Parathyroid adenoma (tissue), 2 donors: ENCODE measurements around the gene CDH4.

Source experiments
- H2AFZ ChIP-seq: fragments of 300-600 bp; sonication (generic); one replicate; pipeline ENCODE4 v1.7.0; 2017; ENCODE audit warnings: antibody characterized with exemption, mild to moderate bottlenecking
- H3K27ac ChIP-seq: fragments of 300-600 bp; sonication (generic); one replicate; pipeline ENCODE4 v1.7.0; 2017
- H3K27me3 ChIP-seq: fragments of 300-600 bp; sonication (generic); one replicate; pipeline ENCODE4 v1.7.0; 2017; ENCODE audit warnings: low read length; ENCODE audit not compliant: control insufficient read depth, insufficient read depth
- H3K36me3 ChIP-seq: fragments of 300-600 bp; sonication (generic); one replicate; pipeline ENCODE4 v1.7.0; 2017; ENCODE audit warnings: low read length; ENCODE audit not compliant: control insufficient read depth, insufficient read depth
- H3K4me1 ChIP-seq: fragments of 300-600 bp; sonication (generic); one replicate; pipeline ENCODE4 v1.7.0; 2017; ENCODE audit warnings: control low read depth
- H3K4me2 ChIP-seq: fragments of 300-600 bp; sonication (generic); one replicate; pipeline ENCODE4 v1.7.0; 2017; ENCODE audit warnings: low read length
- H3K4me3 ChIP-seq: fragments of 300-600 bp; sonication (generic); one replicate; pipeline ENCODE4 v1.7.0; 2017; ENCODE audit warnings: low read depth, low read length
- H3K79me2 ChIP-seq: fragments of 300-600 bp; sonication (generic); one replicate; pipeline ENCODE4 v1.7.0; 2017; ENCODE audit warnings: control low read depth
- H3K9ac ChIP-seq: fragments of 300-600 bp; sonication (generic); one replicate; pipeline ENCODE4 v1.7.0; 2017; ENCODE audit warnings: mild to moderate bottlenecking
- H3K9me3 ChIP-seq: fragments of 300-600 bp; sonication (generic); one replicate; pipeline ENCODE4 v1.7.0; 2017; ENCODE audit warnings: low read length; ENCODE audit not compliant: control insufficient read depth
- TF ChIP-seq, protein P1 (sequence below): fragments of 300-600 bp; sonication (generic); IDR thresholded peaks from one replicate; pipeline ENCODE4 v1.7.0; 2017; ENCODE audit warnings: antibody characterized with exemption, mild to moderate bottlenecking
- donor health status: primary hyperparathyroidism.

The CDH4 gene

DNA sequence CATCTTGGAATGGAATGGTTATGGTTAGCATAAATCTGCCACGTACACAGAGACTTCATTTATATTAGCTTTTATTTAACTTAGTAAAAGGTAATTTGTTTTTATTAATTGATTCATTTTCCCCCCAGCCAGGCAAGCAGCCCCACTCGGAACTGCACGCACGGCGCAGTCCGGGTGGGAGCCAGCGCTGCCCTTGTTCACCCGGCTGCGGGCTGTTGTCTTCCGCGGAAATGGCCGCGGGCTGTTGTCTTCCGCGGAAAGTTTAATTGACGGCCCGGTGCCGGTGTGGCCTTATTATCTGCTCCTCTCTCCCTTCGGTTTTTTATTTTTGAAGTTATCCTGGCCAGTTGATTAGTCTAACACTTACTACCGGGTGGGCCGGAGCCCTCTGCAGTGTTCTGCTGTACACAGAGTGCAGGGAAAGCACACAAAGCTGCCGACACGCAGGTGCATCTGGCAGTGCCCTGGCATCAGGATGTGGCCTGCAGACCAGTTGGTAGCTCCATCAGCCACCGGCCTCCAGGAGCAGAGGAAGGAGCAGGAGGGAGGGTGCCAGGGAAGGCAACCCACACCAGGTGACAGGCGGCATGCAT lies 270.5 kb downstream of the CDH4 start:
- TF ChIP-seq, protein P1, sequence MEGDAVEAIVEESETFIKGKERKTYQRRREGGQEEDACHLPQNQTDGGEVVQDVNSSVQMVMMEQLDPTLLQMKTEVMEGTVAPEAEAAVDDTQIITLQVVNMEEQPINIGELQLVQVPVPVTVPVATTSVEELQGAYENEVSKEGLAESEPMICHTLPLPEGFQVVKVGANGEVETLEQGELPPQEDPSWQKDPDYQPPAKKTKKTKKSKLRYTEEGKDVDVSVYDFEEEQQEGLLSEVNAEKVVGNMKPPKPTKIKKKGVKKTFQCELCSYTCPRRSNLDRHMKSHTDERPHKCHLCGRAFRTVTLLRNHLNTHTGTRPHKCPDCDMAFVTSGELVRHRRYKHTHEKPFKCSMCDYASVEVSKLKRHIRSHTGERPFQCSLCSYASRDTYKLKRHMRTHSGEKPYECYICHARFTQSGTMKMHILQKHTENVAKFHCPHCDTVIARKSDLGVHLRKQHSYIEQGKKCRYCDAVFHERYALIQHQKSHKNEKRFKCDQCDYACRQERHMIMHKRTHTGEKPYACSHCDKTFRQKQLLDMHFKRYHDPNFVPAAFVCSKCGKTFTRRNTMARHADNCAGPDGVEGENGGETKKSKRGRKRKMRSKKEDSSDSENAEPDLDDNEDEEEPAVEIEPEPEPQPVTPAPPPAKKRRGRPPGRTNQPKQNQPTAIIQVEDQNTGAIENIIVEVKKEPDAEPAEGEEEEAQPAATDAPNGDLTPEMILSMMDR: no peak
- Histone ChIP-seq H3K79me2 (no peaks in the 10 kb centered on the region), H3K4me2 (no peak overlapping the region), H3K27me3 (no peaks in the 10 kb centered on the region), H3K9ac (no peak overlapping the region), H2AFZ (no peak overlapping the region), H3K4me3 (no peak overlapping the region), H3K27ac (no peak overlapping the region), H3K9me3 (no peaks in the 10 kb centered on the region), H3K4me1 (no peaks in the 10 kb centered on the region), H3K36me3 (no peaks in the 10 kb centered on the region)

DNA sequence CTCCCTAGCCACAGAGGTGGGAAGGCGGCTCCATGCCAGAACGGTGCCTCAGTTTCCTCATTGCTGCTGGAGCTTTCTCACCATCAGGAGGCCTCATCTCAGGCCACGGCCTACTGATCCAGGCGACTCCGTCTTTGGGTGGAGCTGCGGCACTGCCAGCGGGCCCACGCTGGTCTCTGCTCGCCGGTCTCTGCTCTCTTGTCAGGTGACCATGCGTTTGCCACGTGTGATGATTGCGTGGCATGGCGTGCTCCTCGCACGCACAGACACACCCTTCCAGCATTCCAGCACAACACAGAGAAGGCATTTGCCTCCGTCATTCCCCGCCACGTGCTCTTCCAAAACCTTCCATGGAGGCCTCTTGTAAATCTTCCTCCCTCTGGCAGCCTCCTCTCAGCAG lies 271.1 kb downstream of the CDH4 start:
- Histone ChIP-seq H3K27me3 (no peaks in the 10 kb centered on the region), H2AFZ (no peak overlapping the region), H3K9ac (no peak overlapping the region), H3K79me2 (no peaks in the 10 kb centered on the region), H3K9me3 (no peaks in the 10 kb centered on the region), H3K36me3 (no peaks in the 10 kb centered on the region), H3K27ac (no peak overlapping the region), H3K4me3 (no peak overlapping the region), H3K4me1 (no peaks in the 10 kb centered on the region), H3K4me2 (no peak overlapping the region)
- TF ChIP-seq, protein P1: no peak

DNA sequence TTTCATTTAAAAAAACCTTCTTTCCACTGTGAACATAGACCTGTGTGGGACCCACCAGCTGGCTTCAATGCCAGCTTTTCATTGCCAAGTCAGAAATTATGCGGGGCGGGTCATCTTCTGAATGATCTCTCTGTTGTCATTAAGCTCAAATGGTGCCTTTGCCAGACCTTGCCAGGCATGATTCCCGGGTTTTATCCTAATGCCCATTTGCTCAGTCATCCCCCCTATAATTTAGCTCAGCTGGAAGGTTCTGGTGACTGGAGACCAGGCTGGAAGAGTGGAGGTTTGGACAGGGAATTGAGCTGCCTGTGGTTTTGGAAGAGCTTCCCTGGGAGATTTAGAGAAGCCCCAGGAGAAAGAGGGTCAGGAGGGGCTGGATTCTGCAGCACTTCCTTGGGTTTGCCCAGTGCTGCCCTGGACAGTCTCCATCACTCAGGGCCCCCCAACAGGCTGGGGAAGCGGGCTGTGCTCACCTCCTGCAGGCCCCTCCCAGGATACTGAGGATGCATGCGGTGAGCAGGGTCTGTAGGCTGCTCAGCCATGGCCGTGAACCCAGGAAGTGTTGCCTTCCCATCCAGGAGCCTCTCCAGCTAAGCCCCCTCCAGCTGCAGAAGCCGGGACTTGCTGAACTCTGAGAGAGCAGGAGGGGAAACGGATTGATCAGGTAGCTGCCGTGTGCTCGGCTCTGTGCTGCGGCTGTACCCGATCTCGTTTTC lies 273.0 kb downstream of the CDH4 start:
- Histone ChIP-seq H3K4me1 (no peaks in the 10 kb centered on the region), H3K9me3 (no peaks in the 10 kb centered on the region), H3K27me3 (peaks cover 4% of the 10 kb centered on the region), H3K27ac (no peak overlapping the region), H3K36me3 (no peaks in the 10 kb centered on the region), H3K9ac (no peak overlapping the region), H3K79me2 (no peaks in the 10 kb centered on the region), H2AFZ (no peak overlapping the region), H3K4me3 (no peak overlapping the region), H3K4me2 (no peak overlapping the region)
- TF ChIP-seq, protein P1: no peak

DNA sequence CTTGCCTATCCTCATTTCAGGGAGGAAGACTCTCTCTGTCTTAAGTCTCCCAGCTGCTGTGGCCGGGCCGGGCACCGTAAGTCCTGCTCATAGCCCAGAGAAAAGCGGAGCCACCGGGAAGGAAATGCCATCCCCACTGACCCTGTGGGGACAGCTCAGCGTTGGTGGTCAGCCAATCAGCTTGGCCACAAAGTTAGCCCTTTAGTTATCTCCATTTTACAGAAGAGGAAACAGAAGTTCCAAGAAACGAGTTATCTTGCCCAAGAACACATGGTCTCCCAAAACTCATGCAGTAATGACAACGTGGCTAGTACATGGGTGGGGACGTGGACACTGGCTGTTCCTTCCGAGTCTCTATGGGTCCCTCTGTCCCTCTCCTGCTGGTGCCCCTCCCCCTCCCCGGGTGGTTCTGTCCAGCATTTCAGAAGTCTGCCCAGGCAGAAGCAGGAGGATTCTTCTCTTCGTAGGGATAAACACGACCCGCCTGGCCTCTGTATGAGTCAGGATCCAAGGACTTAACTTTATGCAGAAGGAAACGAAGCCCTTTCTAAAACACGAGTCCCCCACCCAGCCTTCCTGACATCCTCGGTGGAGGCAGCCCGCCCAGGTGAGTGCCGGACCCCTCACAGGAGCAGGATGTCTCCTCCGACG lies 273.8 kb downstream of the CDH4 start:
- no peak overlapping the region for H3K9ac ChIP-seq
- H3K4me1 ChIP-seq: no peaks in the 10 kb centered on the region
- H3K27me3 ChIP-seq: peaks cover 4% of the 10 kb centered on the region
- H3K4me2 ChIP-seq: no peak overlapping the region
- TF ChIP-seq, protein P1: no peak
- H3K79me2 ChIP-seq: no peaks in the 10 kb centered on the region
- H3K4me3 ChIP-seq: no peak overlapping the region
- no peak overlapping the region for H2AFZ ChIP-seq
- H3K9me3 ChIP-seq: no peaks in the 10 kb centered on the region
- H3K27ac ChIP-seq: no peak overlapping the region
- H3K36me3 ChIP-seq: no peaks in the 10 kb centered on the region
